Measurements from ENCODE around the gene GRK1. TPM values are rescaled to one million over a fixed set of nuclear protein-coding genes. Genes with fewer than 3 reads are reported as not detected.

GRK1 gene
- total and polyA plus RNA-seq, 11 donors = 0.08 to 1.3 (median 0.16) TPM; not detected in 3

DNA sequence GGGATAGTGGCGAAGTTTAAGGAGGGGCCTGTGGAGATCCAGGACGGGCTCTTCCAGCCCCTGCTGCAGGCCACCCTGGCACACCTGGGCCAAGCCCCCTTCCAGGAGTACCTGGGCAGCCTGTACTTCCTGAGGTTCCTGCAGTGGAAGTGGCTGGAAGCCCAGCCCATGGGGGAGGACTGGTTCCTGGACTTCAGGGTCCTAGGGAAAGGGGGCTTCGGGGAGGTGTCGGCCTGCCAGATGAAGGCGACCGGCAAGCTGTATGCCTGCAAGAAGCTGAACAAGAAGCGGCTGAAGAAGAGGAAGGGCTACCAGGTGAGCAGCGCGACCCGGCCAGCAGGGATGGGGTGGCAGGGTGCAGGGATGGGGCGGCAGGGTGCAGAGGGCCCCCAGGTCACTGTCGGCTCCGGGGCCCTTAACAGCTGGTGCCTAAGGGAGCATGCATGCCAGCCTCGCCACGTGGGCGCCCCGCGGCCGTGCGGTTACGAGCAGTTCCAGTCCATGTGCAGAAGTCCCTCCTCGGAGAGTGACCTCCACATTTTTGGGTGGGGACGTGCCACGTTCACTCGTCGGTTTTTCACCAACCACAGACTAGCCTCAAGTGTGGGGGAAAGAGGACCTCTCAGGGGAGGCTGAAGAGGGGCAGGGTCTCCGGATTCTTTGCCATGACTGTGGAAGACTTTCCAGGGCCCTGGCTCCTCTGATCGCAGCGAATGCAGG, 912 bp downstream of the GRK1 start:
- Histone ChIP-seq H3K36me3 (no peaks in the 10 kb centered on the region), H3K4me3 (no peak overlapping the region), H3K27me3 (no peaks in the 10 kb centered on the region), H3K4me1 (no peaks in the 10 kb centered on the region), H3K9me3 (no peaks in the 10 kb centered on the region), H3K27ac (no peak overlapping the region)
- intact Hi-C loops (cut with DNase I) = no loop called here
- no peak for TF ChIP-seq POLR2A (IDR thresholded peaks at IDR 0.05)
- TF ChIP-seq, protein P1, sequence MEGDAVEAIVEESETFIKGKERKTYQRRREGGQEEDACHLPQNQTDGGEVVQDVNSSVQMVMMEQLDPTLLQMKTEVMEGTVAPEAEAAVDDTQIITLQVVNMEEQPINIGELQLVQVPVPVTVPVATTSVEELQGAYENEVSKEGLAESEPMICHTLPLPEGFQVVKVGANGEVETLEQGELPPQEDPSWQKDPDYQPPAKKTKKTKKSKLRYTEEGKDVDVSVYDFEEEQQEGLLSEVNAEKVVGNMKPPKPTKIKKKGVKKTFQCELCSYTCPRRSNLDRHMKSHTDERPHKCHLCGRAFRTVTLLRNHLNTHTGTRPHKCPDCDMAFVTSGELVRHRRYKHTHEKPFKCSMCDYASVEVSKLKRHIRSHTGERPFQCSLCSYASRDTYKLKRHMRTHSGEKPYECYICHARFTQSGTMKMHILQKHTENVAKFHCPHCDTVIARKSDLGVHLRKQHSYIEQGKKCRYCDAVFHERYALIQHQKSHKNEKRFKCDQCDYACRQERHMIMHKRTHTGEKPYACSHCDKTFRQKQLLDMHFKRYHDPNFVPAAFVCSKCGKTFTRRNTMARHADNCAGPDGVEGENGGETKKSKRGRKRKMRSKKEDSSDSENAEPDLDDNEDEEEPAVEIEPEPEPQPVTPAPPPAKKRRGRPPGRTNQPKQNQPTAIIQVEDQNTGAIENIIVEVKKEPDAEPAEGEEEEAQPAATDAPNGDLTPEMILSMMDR (IDR thresholded peaks at IDR 0.05) = no peak
- ATAC-seq (no peak), DNase-seq (peak in 2 of 5 donors; percentile 4 to 20)
- WGBS, 4 donors = 91 to 94% (median 93%) methylated on average over 17 to 29 of the region's 29 CpGs

DNA sequence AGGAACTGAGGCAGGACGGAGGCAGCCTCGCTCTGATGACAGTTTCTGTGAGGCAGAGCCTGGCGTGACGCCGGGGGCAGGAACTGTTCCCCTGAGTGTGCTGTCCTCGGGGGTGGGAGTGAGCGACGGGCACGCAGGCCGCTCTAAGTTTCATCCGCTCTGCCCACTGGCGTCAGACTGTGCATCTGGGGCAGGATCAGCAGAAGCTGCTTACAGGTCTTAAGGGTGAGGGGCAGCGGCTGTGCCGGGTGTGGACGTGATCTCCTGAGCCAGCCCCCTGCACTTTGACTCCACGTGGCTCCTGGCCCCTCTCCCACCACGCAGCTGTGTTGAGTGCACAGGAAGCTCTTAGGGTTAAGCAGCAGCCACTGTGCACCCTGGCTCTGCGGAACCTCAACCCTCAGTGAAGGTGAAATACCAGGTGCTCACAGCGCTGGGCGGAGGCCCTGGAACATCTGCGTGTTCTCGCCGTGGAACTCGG, 1.5 kb downstream of the GRK1 start:
- H3K27ac ChIP-seq = no peak overlapping the region
- no peaks in the 10 kb centered on the region for H3K36me3 ChIP-seq
- intact Hi-C loops (cut with DNase I) = no loop called here
- ATAC-seq (no peak), DNase-seq (peak in 2 of 5 donors; percentile 11 to 12)
- H3K4me3 ChIP-seq = no peak overlapping the region
- WGBS, 4 donors = 79 to 89% (median 80%) methylated on average over 19 to 24 of the region's 24 CpGs
- no peak for TF ChIP-seq POLR2A (IDR thresholded peaks at IDR 0.05)
- TF ChIP-seq, protein P1 (IDR thresholded peaks at IDR 0.05) = no peak
- H3K4me1 ChIP-seq = no peaks in the 10 kb centered on the region
- H3K9me3 ChIP-seq = no peaks in the 10 kb centered on the region
- H3K27me3 ChIP-seq = no peaks in the 10 kb centered on the region

DNA sequence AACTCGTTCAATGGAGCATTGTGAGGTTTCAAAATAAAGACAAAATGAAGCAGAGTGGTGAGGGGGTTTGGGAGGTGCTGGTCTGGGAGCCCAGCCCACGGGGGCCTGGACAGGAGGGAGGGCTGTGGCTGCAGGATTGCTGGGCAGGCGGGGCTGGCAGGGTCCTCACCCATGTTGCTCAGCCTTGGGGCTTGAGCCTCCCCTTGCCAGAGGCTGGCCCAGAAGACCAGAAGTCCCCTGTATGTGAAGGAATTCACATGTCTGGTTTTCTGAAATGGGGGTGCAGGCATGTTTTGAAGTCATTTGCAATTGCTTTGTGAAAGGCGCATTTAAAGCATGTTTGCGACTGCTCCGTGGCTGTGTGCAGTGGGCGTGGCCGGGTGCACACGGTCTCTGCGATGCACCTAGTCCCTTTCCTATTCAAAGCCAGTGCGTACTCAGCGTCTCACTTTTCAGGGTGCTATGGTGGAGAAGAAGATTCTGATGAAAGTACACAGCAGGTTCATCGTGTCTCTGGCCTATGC, 2.3 kb downstream of the GRK1 start:
- TF ChIP-seq, protein P1 (IDR thresholded peaks at IDR 0.05) = no peak
- TF ChIP-seq POLR2A (IDR thresholded peaks at IDR 0.05) = no peak
- 74 to 83% (median 79%) methylated on average over 13 of the region's 13 CpGs for WGBS, 4 donors
- H3K27ac ChIP-seq = no peak overlapping the region
- ATAC-seq = no peak
- no peak overlapping the region for H3K4me3 ChIP-seq
- no peaks in the 10 kb centered on the region for H3K36me3 ChIP-seq
- H3K27me3 ChIP-seq = no peaks in the 10 kb centered on the region
- intact Hi-C loops (cut with DNase I) = no loop called here
- no peaks in the 10 kb centered on the region for H3K4me1 ChIP-seq
- peak in 2 of 5 donors; percentile 3 to 9 for DNase-seq
- no peaks in the 10 kb centered on the region for H3K9me3 ChIP-seq

DNA sequence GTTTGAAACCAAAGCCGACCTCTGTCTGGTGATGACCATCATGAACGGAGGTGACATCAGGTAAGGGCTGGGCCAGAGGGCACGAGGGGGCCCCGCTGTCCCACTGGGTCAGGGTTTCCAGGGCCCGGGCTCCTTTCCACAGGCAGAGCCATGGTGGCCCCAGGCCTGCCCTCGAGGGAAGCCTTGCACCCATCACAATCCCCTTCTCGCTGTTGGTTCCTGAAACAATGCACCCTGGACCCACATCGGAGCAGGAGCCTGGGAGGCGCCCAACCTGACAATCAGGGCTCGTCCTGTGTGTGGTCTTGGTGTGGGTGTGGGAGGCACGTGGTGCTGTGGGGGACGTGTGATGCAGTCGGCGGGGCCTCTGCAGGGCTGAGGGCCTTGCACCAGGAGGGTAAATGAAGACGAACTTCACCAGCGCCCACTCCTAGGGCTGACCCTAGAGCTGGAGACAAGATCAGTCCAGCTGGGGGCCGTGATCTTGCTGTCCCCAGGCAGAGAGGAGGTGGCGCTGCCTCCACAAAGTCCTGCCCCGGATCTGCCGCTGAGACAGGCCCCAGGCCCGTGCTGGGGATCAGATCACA, 2.8 kb downstream of the GRK1 start:
- DNase-seq = peak in 3 of 5 donors; percentile 4 to 26 (median 14)

More for the DNA sequence above, 2.8 kb downstream of the GRK1 start:
- intact Hi-C loops (cut with DNase I) = no loop called here
- no peaks in the 10 kb centered on the region for H3K27me3 ChIP-seq
- whole genome bisulfite sequencing, 4 donors = 82 to 86% (median 83%) methylated on average over 15 to 21 of the region's 21 CpGs
- TF ChIP-seq, protein P1 (IDR thresholded peaks at IDR 0.05) = no peak
- TF ChIP-seq POLR2A (IDR thresholded peaks at IDR 0.05) = no peak
- peak in 1 of 4 donors; percentile 16 for ATAC-seq
- no peak overlapping the region for H3K27ac ChIP-seq
- H3K36me3 ChIP-seq = no peaks in the 10 kb centered on the region
- H3K4me1 ChIP-seq = no peaks in the 10 kb centered on the region
- H3K9me3 ChIP-seq = no peaks in the 10 kb centered on the region
- H3K4me3 ChIP-seq = no peak overlapping the region

Measured in heart left ventricle (tissue), 16 donors.